ENCODE measurements around the gene RPUSD1. TPM values are rescaled to one million over a fixed set of nuclear protein-coding genes. Genes with fewer than 3 reads are reported as not detected.
"Not testable (repeated sequence)": the region's sequence is repeated elsewhere in the genome, so short reads cannot be mapped to it uniquely, and the experiment has no call there.

The RPUSD1 gene
- total RNA-seq, 2 donors from 2014 or later = 12.3 to 13.9 TPM

- DNase-seq (ENCODE audit: low spot score) = no peak
- Histone ChIP-seq H3K9me3 (no peaks in the 10 kb centered on the region), H3K4me1 (ENCODE audit: control insufficient read depth in 1 of 2, low read depth in 2 of 2) (no peaks in the 10 kb centered on the region), H3K27ac (no peak overlapping the region), H3K4me3 (no peak overlapping the region), H3K27me3 (replicated peaks; ENCODE audit: insufficient read depth) (no peaks in the 10 kb centered on the region), H3K36me3 (no peaks in the 10 kb centered on the region)
- TF ChIP-seq CTCF (IDR thresholded peaks at IDR 0.05) = no peak
- no peak for ATAC-seq (ENCODE audit: insufficient number of reproducible peaks, low FRiP score, low read depth)
Observed at GRCh38 chr16:778909-779527, 9.2 kb downstream of the RPUSD1 start.

- no peak overlapping the region for H3K27ac ChIP-seq
- no peaks in the 10 kb centered on the region for H3K4me1 ChIP-seq (ENCODE audit: control insufficient read depth in 1 of 2, low read depth in 2 of 2)
- no peak for DNase-seq (ENCODE audit: low spot score)
- H3K9me3 ChIP-seq = no peaks in the 10 kb centered on the region
- H3K27me3 ChIP-seq (replicated peaks; ENCODE audit: insufficient read depth) = no peaks in the 10 kb centered on the region
- no peak for ATAC-seq (ENCODE audit: insufficient number of reproducible peaks, low FRiP score, low read depth)
- H3K4me3 ChIP-seq = no peak overlapping the region
- H3K36me3 ChIP-seq = no peaks in the 10 kb centered on the region
- TF ChIP-seq CTCF (IDR thresholded peaks at IDR 0.05) = no peak
Observed at GRCh38 chr16:778447-778846, 9.7 kb downstream of the RPUSD1 start.

- no peak overlapping the region for H3K27ac ChIP-seq
- DNase-seq (ENCODE audit: low spot score) (no peak), ATAC-seq (ENCODE audit: insufficient number of reproducible peaks, low FRiP score, low read depth) (no peak)
- H3K4me3 ChIP-seq = no peak overlapping the region
- TF ChIP-seq CTCF (IDR thresholded peaks at IDR 0.05) = no peak
- H3K9me3 ChIP-seq = no peaks in the 10 kb centered on the region
- no peaks in the 10 kb centered on the region for H3K4me1 ChIP-seq (ENCODE audit: control insufficient read depth in 1 of 2, low read depth in 2 of 2)
- H3K27me3 ChIP-seq (replicated peaks; ENCODE audit: insufficient read depth) = no peaks in the 10 kb centered on the region
- H3K36me3 ChIP-seq = no peaks in the 10 kb centered on the region
Observed at GRCh38 chr16:777826-778225, 10.4 kb downstream of the RPUSD1 start.

GRCh38 chr16:776824-777223 is 11.4 kb downstream of the RPUSD1 start:
- no peak for TF ChIP-seq CTCF (IDR thresholded peaks at IDR 0.05)
- Histone ChIP-seq H3K27me3 (replicated peaks; ENCODE audit: insufficient read depth) (no peaks in the 10 kb centered on the region), H3K4me3 (no peak overlapping the region), H3K4me1 (ENCODE audit: control insufficient read depth in 1 of 2, low read depth in 2 of 2) (no peaks in the 10 kb centered on the region), H3K27ac (no peak overlapping the region), H3K9me3 (no peaks in the 10 kb centered on the region), H3K36me3 (no peaks in the 10 kb centered on the region)
- no peak for ATAC-seq (ENCODE audit: insufficient number of reproducible peaks, low FRiP score, low read depth)
- DNase-seq (ENCODE audit: low spot score) = no peak

GRCh38 chr16:776298-776697 is 11.9 kb downstream of the RPUSD1 start:
- H3K27ac ChIP-seq; H3K27me3 ChIP-seq (replicated peaks; ENCODE audit: insufficient read depth); DNase-seq (ENCODE audit: low spot score); H3K36me3 ChIP-seq; H3K9me3 ChIP-seq; ATAC-seq (ENCODE audit: insufficient number of reproducible peaks, low FRiP score, low read depth); H3K4me1 ChIP-seq (ENCODE audit: control insufficient read depth in 1 of 2, low read depth in 2 of 2); H3K4me3 ChIP-seq: not testable (repeated sequence)

- ATAC-seq (ENCODE audit: insufficient number of reproducible peaks, low FRiP score, low read depth) (no peak), DNase-seq (ENCODE audit: low spot score) (no peak)
- Histone ChIP-seq H3K9me3 (no peaks in the 10 kb centered on the region), H3K27me3 (replicated peaks; ENCODE audit: insufficient read depth) (no peaks in the 10 kb centered on the region), H3K4me1 (ENCODE audit: control insufficient read depth in 1 of 2, low read depth in 2 of 2) (no peaks in the 10 kb centered on the region), H3K4me3 (no peak overlapping the region), H3K36me3 (no peaks in the 10 kb centered on the region), H3K27ac (no peak overlapping the region)
- TF ChIP-seq CTCF (IDR thresholded peaks at IDR 0.05) = no peak
Observed at GRCh38 chr16:775236-775796, 12.9 kb downstream of the RPUSD1 start.

Data from thoracic aorta (tissue), 2 donors.